Cardiac fibroblast (primary cell): Measurements from ENCODE around the gene MEP1A.
"Not testable (repeated sequence)": the region's sequence is repeated elsewhere in the genome, so short reads cannot be mapped to it uniquely, and the experiment has no call there.

ENCODE experiments used
- DNase-seq, 2 donors: peaks; one replicate each; pipeline versions ENCODE4 v3.0.0 to v3.0.0-alpha.2; 2010; ENCODE audit warnings: low read depth in 2 of 2
- H3K4me3 ChIP-seq, 2 donors: replicated peaks in 1 of 2; 1 replicate in 1 of 2; 2 replicates in 1 of 2; pipeline ENCODE4 v1.5.1; 2011; ENCODE audit warnings: low read depth in 2 of 2, low read length in 2 of 2, mild to moderate bottlenecking in 2 of 2, moderate library complexity in 1 of 2
- TF ChIP-seq, protein P1 (sequence below): IDR thresholded peaks from one replicate; pipeline ENCODE4 v1.5.1; 2011; ENCODE audit warnings: low read depth, mild to moderate bottlenecking, low read length, inconsistent platforms

The MEP1A gene

DNA sequence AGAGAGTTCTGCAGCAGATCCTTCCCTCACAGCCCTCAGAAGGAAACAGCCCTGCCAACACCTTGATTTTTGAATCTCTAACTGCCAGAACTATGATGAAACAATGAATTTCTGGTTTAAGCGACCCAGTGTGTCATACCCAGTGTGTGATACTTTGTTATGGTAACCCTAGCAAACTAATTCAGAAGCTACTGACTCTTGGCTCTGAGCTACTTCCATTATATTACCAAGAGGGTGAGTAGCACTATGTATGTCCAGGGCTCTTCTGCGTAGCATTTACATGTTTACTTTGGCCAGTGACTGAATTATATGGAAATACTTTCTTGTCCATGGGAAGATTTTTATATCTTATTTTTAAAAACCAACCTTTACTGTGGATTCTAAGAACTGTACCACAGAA, 29.7 kb upstream of the MEP1A start:
- H3K4me3 ChIP-seq = no peak overlapping the region
- TF ChIP-seq, protein P1, sequence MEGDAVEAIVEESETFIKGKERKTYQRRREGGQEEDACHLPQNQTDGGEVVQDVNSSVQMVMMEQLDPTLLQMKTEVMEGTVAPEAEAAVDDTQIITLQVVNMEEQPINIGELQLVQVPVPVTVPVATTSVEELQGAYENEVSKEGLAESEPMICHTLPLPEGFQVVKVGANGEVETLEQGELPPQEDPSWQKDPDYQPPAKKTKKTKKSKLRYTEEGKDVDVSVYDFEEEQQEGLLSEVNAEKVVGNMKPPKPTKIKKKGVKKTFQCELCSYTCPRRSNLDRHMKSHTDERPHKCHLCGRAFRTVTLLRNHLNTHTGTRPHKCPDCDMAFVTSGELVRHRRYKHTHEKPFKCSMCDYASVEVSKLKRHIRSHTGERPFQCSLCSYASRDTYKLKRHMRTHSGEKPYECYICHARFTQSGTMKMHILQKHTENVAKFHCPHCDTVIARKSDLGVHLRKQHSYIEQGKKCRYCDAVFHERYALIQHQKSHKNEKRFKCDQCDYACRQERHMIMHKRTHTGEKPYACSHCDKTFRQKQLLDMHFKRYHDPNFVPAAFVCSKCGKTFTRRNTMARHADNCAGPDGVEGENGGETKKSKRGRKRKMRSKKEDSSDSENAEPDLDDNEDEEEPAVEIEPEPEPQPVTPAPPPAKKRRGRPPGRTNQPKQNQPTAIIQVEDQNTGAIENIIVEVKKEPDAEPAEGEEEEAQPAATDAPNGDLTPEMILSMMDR = no peak
- DNase-seq = no peak

DNA sequence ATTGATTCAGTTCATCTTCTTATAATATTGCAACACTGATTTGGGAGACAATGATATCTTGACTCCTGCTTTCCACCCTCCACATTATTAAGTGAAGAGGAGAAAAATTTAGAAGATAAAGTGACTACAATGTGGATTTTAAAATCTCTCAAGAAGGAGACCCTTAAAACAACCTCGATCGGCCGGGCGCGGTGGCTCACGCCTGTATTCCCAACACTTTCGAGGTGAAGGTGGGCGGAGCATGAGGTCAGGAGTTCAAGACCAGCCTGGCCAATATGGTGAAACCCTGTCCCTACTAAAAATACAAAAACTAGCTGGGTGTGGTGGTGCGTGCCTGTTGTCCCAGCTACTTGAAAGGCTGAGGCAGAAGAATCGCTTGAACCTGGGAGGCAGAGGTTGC, 28.9 kb upstream of the MEP1A start:
- not testable (repeated sequence) for DNase-seq, H3K4me3 ChIP-seq

DNA sequence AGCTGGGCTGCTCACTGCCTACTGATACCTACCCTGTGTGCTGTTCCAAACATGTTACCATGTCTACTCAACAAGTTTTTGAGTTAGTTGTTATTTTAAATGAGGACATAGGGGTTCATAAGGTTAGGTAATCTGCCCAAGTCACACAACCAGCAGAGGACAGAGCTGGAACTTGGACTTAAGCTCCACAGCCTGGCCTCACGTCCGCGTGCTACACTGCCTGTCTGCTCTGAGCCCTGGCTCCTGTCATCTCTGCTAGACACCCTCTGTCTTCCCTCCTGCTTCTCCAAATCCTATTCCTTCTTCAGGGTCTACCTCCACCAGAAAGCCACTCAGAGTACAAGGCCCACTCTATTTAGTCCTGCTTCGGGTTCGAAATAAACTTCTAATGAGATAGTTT, 28.2 kb upstream of the MEP1A start:
- TF ChIP-seq, protein P1 = no peak
- H3K4me3 ChIP-seq = no peak overlapping the region
- no peak for DNase-seq

DNA sequence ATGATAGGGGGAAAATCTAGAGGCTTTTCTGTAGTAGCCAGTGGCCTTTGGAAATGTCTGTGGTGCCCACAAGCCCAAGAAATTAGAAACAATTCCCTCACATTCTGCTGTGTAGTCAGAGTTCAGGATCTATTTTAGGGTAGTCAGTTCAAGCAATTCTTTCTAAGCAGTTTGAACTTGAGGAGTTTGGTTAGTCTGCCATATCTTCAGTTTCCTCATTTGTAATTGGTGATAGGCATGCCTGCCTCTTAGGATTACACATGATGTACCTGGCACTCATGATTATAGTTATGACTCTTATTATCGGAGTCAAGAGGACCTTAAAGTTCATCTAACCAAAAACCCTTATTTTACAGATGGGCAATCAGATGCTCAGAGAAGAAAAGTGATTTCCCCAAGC, 21.2 kb upstream of the MEP1A start:
- TF ChIP-seq, protein P1 = no peak
- no peak for DNase-seq
- no peak overlapping the region for H3K4me3 ChIP-seq

DNA sequence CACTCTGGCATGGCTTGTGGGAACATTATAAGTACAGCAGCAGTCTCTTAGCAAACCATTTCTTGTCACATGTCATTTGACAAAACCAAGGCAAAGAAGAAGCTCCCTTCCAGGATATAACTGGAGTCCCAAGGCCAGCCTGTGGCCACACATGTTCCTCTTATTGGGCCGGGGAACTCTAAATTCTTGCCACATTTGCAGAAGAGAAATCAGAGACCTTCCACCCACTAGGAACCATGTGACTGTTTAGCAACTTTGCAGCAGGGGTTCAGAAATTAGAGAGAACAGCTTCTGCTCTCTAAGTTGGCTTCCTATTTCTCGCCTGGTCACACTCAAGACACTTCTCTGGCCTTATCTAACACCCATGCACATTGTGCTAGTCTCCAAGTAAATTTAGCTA, 20.4 kb upstream of the MEP1A start:
- H3K4me3 ChIP-seq = no peak overlapping the region
- TF ChIP-seq, protein P1 = no peak
- peak in 1 of 2 donors; percentile 44 for DNase-seq

DNA sequence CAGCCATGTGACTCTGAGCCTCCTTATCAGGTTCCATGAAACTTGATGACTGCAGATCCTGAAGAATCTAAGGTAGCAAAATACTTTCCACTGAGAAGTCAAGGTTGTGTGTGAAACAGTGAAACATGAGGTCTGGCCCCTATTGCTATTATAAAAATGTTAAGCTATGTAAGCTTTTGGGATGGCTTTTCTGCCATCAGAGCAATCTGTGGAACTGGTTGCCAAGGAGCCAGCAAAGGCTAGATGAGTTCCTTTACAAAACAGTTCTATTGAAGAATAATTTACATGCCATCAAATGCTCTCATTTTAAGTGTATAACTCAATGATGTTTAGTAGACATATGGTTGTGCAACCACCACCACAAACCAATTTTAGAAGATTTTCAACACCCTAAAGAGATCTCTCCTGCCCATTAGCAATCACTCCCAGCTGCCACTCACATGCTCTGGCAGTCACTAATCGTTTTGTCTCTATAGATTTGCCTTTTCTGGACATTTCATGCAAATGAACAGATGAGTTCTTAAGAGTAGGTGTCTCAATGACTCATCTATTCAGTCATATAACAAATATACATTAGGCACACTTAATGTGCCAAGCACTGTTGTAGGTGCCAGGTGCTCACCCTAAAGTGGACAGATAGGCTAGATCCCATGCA, 19.9 kb upstream of the MEP1A start:
- no peak overlapping the region for H3K4me3 ChIP-seq
- TF ChIP-seq, protein P1 = no peak
- DNase-seq = no peak

DNA sequence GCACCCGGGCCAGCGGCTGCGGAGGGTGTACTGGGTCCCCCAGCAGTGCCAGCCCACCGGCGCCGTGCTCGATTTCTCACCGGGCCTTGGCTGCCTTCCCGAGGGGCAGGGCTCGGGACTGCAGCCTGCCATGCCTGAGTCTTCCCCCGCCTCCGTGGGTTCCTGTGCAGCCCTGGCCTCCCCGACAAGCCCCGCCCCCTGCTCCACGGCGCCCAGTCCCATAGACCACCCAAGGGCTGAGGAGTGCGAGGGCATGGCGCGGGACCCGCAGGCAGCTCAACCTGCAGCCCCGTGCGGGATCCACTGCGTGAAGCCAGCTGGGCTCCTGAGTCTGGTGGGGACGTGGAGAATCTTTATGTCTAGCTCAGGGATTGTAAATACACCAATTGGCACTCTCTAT, 18.5 kb upstream of the MEP1A start:
- not testable (repeated sequence) for DNase-seq, H3K4me3 ChIP-seq

DNA sequence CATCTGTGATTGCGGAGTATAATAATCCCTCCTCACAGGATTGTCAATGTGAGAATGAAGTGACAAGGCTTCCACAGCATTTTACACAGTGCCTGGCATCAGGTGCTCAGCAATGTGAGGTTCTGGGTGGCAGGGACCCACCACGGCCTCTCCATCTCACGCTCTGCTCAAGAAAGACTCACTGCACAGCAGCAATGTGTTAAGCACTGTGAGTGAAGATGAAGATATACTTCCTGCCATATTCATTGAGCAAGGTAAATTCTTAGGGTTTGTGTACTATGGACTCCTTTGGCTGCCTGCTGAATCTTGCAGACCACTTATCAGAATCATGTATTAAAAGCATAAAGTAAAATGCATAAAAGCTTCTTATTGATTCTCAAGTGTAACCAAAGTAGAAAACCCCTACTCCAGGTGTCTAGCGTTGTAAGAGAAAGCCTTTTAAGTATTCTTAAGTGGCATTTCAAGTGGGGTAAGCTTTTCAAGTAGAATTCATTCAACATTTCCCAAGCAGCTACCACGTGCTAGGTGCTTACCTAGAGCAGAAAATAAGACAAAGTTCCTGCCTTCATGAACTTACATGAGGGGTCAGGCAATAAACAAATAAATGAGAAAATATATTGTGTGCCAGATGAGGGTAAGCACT, 17.0 kb upstream of the MEP1A start:
- H3K4me3 ChIP-seq = no peak overlapping the region
- TF ChIP-seq, protein P1 = no peak

More for the DNA sequence above, 17.0 kb upstream of the MEP1A start:
- no peak for DNase-seq
